Urinary bladder (tissue), 4 donors: Measurements from ENCODE around the gene MAB21L4. TPM values are rescaled to one million over a fixed set of nuclear protein-coding genes. Genes with fewer than 3 reads are reported as not detected.

Experiments used
- DNase-seq: peaks from one replicate; pipeline ENCODE4 v3.0.0-alpha.2; 2015; ENCODE audit errors: extremely low spot score
- H3K27ac ChIP-seq: one replicate; pipeline ENCODE4 v1.5.1; 2013; ENCODE audit warnings: low read depth, mild to moderate bottlenecking, moderate library complexity
- H3K36me3 ChIP-seq: one replicate; pipeline ENCODE4 v1.6.1; 2013; ENCODE audit warnings: mild to moderate bottlenecking, moderate library complexity; ENCODE audit not compliant: insufficient read depth
- H3K4me1 ChIP-seq: one replicate; pipeline ENCODE4 v1.6.1; 2013; ENCODE audit warnings: mild to moderate bottlenecking, moderate library complexity; ENCODE audit not compliant: insufficient read depth
- H3K4me3 ChIP-seq: one replicate; pipeline ENCODE4 v1.5.1; 2013; ENCODE audit warnings: low read depth, low read length
- WGBS: extraction: QIAGEN DNeasy Blood & Tissue Kit; methylation state at CpG from one replicate; pipeline ENCODE4 v1.1.7; 2013; 5-methylcytosine and 5-hydroxymethylcytosine counted together
- polyA plus RNA-seq: library from polyadenylated mRNA; stranded (reverse); fragments of 200-250 nt; gene quantifications from one replicate; pipeline ENCODE4 v1.2.3, GENCODE V29; 2013
- total RNA-seq: library from RNA; depleted of rRNA; stranded (reverse); fragments of >200 nt; gene quantifications from one replicate; pipeline ENCODE4 v1.2.3, GENCODE V29; 2014
- donor health status: healthy with polysubstance abuse.
- donor health status: healthy.

The MAB21L4 gene
- total and polyA plus RNA-seq, 2 donors = 0.42 to 1.2 TPM

DNA sequence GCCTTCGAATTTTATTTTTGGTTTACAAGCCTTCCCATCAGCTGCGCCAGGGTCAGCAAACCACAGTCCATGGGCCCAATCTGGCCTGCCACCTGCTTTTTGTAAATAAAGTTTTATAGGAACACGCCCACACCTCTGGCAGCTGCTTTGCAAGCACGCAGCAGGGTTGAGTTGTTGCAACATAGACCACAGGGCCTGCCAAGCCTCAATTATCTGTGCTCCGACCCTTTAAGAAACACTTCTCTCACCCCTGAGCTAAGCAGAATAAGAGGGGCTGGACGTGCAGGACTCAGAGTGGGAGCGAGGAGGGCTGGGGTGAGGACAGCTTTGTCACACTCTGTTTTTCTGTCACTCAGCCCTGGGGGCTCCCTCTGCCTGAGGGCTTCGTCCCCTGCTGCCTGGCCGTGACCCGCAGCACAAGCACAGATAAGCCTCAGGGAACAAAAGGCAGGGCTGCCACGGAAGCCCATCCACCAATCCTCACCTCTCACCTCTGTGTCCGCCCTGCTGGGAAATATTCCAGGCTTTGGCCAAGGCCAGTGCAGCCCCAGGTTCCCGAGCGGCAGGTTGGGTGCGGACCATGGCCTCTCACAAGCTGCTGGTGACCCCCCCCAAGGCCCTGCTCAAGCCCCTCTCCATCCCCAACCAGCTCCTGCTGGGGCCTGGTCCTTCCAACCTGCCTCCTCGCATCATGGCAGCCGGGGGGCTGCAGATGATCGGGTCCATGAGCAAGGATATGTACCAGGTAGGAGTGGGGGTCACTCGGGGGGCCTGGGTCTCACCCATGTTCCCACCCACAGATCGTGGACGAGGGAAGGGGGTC, 27.5 kb downstream of the MAB21L4 start, which contains the start of gene AGXT:
Gene AGXT (plus strand): TSS at position 539 of the 823 bp plus-strand sequence. CDS start 42 bp downstream, at position 581.
- H3K4me3 ChIP-seq = no peak within 1 kb of the TSS
- H3K27ac ChIP-seq = no peak within 1 kb of the TSS
- 67% methylated on average over 21 of the region's 21 CpGs for WGBS
- H3K4me1 ChIP-seq = no peaks in the 10 kb centered on the region
- DNase-seq = no peak
- no peaks in the 10 kb centered on the region for H3K36me3 ChIP-seq

DNA sequence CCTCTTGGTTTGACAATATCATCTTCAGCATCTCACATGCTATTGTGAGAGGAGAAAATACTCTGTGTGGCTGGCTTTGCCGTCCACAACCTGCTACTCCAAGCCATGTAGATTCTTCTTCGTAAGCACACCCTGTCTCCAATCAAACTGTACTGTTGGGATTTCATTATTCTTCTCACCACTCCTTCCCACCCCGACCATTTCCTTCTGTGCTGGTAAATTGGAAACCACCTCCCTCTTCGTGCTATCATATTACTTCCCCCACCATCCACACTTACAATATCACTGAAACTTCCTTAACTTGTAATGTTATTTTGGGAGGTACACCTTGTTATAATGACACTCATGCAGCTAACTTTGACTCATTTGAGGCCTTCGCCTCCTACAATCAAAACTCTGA, 30.6 kb downstream of the MAB21L4 start:
- H3K4me3 ChIP-seq = no peak overlapping the region
- WGBS = 77% methylated on average over 5 of the region's 5 CpGs
- no peaks in the 10 kb centered on the region for H3K4me1 ChIP-seq
- no peak overlapping the region for H3K27ac ChIP-seq
- no peaks in the 10 kb centered on the region for H3K36me3 ChIP-seq
- no peak for DNase-seq

DNA sequence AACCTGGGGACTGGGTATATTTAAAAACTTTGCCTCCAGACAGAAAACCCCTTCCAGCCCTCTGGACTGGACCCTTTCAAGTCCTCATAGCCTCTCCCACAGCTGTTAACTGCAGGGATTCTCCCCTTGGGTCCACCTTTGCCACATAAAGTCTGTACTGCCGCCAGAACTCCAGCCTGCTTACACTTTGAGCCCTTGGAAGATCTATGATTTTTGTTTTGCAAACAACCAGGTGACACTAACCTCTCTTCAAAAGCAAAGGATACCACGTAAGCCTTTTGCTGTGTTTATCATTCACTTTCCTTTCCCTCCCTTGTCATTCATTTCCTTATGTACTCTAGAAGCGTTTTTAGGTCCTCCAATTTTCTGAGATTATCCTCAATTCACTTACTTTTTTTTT, 31.5 kb downstream of the MAB21L4 start:
- WGBS = 70% methylated on average over 3 of the region's 3 CpGs
- H3K4me1 ChIP-seq = no peaks in the 10 kb centered on the region
- no peaks in the 10 kb centered on the region for H3K36me3 ChIP-seq
- DNase-seq = no peak
- H3K4me3 ChIP-seq = no peak overlapping the region
- H3K27ac ChIP-seq = no peak overlapping the region

DNA sequence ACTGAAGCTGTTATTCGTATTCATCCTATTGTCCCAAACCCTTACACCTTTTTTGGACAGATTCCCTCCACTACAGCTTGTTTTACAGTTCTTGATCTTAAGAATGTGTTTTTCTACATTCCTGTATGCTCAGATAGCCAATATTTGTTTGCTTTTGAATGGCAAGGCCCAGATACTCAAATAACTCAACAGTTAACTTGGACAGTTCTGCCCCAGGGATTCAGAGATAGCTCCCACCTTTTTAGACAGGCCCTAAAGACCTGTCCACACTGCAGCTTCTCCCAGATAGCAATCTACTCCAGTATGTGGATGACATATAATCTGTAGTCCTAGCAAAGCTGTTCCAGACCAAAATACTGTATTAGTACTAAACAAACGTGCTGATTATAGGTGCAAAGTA, 34.4 kb downstream of the MAB21L4 start:
- DNase-seq = no peak
- no peak overlapping the region for H3K4me3 ChIP-seq
- no peak overlapping the region for H3K27ac ChIP-seq
- H3K36me3 ChIP-seq = no peaks in the 10 kb centered on the region
- 77% methylated on average over 2 of the region's 2 CpGs for WGBS
- no peaks in the 10 kb centered on the region for H3K4me1 ChIP-seq

DNA sequence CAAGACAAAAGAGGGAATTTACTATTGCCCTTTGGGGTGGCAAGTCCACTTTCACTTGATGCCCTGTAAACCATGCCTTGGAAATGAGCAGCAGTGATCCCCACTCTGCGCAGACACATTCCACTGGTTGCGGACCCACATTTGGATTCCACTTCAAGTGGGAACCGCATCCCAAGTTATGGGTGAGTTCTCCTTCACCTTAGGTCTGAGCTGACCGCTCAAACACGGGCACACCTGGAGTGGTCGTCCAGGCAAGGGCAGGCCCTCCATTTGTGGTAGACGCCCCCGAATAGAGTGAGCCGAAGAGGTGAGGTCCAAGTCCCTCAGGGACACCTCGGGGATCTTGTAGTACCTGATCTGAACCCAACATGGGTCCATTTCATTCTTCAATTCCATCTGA, 37.1 kb downstream of the MAB21L4 start:
- Histone ChIP-seq H3K27ac (no peak overlapping the region), H3K4me3 (no peak overlapping the region), H3K36me3 (no peaks in the 10 kb centered on the region), H3K4me1 (no peaks in the 10 kb centered on the region)
- WGBS = 93% methylated on average over 10 of the region's 10 CpGs
- no peak for DNase-seq

DNA sequence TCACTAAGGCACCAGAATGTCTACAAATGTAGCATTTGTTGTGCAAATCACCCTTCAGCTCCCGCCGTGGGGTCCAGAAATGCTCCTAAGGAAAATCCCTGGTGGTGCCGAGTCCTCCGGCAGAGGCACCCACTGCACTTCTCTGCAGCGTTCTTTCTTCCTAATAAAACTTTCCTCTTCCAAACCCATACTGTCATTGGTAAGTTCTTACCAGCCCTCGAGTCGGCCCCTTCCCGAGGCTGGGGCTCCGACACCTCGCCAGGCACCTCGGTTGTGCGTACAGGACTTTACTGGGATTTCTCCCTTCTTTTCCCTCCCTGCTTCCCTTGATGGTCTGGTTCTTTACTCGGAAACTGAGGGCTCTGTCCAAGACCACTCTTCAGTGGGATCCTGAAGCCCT, 37.6 kb downstream of the MAB21L4 start:
- no peak overlapping the region for H3K4me3 ChIP-seq
- WGBS = 80% methylated on average over 13 of the region's 13 CpGs
- no peak overlapping the region for H3K27ac ChIP-seq
- H3K4me1 ChIP-seq = no peaks in the 10 kb centered on the region
- no peaks in the 10 kb centered on the region for H3K36me3 ChIP-seq
- no peak for DNase-seq

DNA sequence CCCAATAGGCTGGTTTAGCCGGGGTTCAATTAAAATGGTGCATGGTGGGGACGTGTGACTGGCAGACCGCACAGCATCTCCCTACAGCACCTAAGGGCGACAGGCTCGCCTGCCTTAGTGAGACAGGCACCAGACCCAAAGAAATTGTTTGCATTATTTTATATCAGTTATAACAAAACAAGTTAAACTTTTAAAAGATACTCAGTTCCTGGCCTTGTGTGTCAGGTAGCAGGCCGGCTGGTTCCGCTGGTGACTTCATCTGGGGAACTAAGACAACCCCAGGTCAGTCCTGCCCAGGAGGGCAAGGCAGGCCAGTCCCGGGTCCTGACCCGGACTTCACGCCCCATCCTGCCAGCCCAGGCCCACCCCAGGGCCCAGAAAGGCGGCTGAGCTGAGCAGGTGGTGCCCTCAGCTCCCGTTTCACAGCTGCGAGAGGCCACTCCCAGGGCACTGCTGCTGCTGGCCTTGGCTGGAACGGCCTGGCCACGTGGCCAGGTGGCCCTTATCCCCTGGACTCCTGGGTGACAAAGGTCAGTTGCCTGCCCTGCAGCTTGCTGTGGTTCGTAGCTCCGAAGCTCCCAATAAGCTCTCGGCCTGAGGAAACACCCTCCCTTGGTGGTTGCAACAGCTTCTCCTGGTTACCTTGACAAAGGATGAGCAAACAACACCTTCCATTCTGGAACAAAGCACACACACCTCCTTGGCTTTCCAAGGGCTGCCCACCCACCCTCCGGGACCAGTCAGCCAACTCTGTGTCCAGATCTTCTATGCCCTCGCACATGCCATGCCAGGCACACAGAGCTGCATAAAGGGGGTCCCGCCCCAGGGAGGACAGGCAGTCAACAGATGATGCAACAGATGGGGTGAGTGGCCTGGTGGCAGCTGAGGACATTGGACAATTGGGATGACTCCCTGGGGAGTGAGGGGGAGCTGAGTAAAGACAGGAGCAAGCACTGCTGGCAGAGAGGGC, 38.6 kb downstream of the MAB21L4 start:
- Histone ChIP-seq H3K36me3 (no peaks in the 10 kb centered on the region), H3K4me3 (no peak overlapping the region), H3K27ac (no peak overlapping the region), H3K4me1 (no peaks in the 10 kb centered on the region)
- WGBS = 84% methylated on average over 21 of the region's 21 CpGs
- no peak for DNase-seq

DNA sequence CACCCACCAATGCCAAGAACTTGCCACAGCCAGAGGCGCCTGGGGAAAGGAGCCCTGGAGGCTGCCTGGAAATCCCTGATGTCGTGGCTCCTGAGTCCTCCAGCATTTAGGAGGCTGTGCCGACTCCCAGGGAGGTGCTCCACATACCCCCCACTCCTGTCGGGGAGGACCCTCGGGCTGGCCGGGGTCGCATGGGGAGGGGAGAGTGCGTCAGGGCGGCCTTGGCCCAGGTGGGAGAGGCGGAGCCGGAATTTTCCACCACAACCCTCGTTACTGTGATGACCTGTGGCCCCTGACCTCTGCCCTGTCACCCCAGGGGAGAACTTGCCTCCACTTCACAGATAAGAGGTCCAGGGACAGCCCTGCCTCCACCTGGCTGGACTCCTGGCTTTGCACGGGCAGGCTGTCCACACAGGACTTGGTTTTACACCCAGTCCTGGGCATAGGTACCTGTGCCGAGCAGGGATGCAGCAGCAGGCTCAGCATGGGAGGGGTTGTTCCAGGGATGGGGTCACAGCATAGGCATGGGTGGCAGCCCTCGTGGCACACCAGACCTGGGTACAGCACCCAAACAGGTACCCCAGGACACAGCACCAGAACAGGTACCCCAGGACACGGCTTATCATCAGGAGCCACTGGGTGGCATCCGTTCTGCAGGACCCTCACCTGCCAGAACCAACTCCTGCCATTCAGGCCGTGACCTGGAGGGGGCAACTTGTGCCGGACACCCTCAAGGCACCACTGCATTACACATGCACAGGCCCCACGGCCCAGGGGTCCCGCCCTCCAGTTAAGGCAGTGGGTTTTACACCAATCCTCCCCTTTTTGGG, 39.6 kb downstream of the MAB21L4 start:
- Histone ChIP-seq H3K4me3 (no peak overlapping the region), H3K4me1 (no peaks in the 10 kb centered on the region), H3K27ac (no peak overlapping the region), H3K36me3 (no peaks in the 10 kb centered on the region)
- WGBS = 72% methylated on average over 21 of the region's 21 CpGs
- DNase-seq = no peak

DNA sequence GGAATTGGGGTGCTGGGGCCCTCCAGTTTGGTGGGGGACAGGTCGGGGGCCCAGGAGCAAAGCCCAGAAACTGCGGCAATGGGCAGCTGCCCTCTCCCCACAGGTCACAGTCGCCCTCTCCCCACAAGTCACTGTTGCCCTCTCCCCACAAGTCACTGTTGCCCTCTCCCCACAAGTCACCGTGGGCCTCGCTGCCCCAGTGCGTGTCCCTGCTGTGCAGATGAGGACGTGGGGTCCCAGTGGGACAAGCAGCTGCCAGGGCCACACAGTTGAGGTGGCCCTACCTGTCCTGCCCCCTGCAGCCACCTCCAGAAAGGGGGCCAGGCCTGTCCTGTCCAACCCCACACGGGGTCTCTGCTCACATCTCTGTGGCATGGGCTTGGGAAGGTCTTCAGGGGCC, 40.3 kb downstream of the MAB21L4 start:
- H3K27ac ChIP-seq = no peak overlapping the region
- WGBS = 91% methylated on average over 8 of the region's 8 CpGs
- H3K4me1 ChIP-seq = no peaks in the 10 kb centered on the region
- no peaks in the 10 kb centered on the region for H3K36me3 ChIP-seq
- no peak for DNase-seq
- H3K4me3 ChIP-seq = no peak overlapping the region

DNA sequence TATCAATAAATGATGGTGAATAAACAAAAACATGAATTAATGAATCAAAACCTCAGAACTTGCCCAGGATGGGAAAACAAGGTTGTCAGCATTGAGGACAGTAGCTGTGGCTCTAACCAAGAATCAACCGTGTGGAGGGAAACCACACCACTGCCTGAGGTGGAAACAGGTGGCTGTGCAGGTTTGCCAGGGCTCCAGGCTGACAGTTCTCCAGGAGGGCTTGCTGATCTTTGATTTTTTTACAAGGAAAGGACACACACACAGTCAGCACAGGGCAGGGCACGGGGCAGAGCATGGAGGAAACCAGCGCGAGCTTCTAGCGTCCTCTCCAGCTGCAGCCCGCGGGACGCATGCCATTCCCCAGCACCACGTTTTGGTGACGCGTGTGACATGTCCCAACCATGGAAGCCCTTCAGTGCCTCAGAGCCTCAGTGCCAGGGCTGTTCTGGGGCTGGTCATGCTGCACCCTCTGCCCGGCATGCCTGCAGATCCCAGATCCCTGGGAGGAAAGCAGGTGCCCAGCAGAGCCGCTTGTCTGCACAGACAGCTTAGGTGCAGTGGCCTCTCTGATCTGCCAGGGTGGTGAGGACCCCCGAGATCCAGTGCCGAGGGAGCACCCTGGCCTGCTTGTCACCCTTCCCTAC, 43.2 kb downstream of the MAB21L4 start:
- H3K27ac ChIP-seq = no peak overlapping the region
- H3K36me3 ChIP-seq = no peaks in the 10 kb centered on the region
- WGBS = 86% methylated on average over 15 of the region's 15 CpGs
- DNase-seq = no peak
- no peak overlapping the region for H3K4me3 ChIP-seq
- H3K4me1 ChIP-seq = no peaks in the 10 kb centered on the region

DNA sequence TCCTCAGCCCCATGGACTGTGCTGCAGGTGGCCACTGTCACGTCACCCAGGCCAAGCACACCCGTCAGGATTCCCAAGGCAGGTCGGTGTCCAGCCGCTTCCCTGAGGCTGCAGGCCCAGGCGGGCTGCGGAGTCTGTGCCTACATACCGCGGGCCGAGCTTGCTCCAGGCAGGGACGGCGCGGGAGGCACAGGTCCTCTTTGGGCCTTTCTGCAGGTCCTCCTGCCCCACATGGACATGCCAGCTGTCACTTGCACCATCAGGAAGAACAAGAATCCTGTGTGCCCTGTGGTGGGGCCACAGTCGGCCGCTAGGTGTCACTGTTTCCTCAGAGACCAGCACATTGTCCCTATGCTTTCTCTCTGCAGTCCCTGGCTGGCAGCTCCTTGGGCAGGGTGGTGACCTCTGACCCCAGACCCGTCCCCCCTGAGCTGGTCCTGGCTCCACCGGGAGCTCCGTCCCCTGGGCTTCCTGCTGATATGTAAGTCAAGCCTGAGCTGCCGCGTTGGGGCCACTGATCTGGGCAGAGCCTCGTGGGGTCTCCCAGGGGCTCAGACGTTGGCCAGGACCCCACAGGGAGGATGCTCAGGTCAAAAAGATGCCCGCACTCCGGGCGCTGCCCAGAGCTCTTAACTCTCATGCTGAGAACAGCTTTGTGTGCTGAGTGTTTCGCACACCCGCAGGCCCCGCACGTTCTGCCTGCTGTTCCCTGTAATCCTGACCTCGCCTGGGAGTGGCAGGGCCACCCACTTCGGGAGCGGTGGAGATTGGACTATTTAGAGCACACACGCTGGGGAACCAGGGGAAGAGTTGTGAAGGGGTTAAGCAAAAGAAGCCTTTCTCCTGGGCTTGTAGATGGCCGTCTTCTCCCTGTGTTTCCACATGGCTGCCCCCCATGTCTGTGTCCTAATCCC, 44.6 kb downstream of the MAB21L4 start:
- Histone ChIP-seq H3K4me1 (no peaks in the 10 kb centered on the region), H3K36me3 (no peaks in the 10 kb centered on the region), H3K4me3 (no peak overlapping the region), H3K27ac (no peak overlapping the region)
- peak; percentile 31 for DNase-seq
- WGBS = 36% methylated on average over 33 of the region's 33 CpGs

DNA sequence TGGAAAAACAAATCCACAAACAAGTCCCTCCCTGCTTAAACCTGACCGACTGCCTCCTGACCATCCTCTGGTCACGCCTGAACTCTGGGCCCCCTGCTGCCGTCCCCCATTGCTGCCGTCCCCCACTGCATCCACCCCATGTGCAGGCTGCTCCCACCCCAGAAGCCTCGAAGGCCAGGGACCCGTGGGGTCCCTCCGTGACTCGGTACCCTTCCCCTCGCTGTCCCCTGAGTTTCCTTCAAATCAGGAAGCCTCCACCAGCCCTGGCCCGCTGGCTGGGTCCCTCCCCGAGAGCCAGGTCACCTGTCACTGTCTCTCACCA, 45.2 kb downstream of the MAB21L4 start:
- no peak for DNase-seq
- Histone ChIP-seq H3K4me3 (no peak overlapping the region), H3K27ac (no peak overlapping the region), H3K4me1 (no peaks in the 10 kb centered on the region), H3K36me3 (no peaks in the 10 kb centered on the region)
- WGBS = 67% methylated on average over 11 of the region's 11 CpGs
